Adipose tissue (tissue), 3 donors: ENCODE measurements around the gene GP1BA. TPM values are rescaled to one million over a fixed set of nuclear protein-coding genes. Genes with fewer than 3 reads are reported as not detected.

Experiments used
- H3K27ac ChIP-seq: one replicate; pipeline ENCODE4 v1.5.1; 2013; ENCODE audit warnings: low read depth, low read length
- WGBS, 3 donors: extraction: QIAGEN DNeasy Blood & Tissue Kit; methylation state at CpG; one replicate each; pipeline ENCODE4 v1.1.7; 2013; 5-methylcytosine and 5-hydroxymethylcytosine counted together
- polyA plus RNA-seq, 3 donors: library from polyadenylated mRNA; stranded (reverse); fragments of 200-250 nt; gene quantifications; one replicate each; pipeline ENCODE4 v1.2.3, GENCODE V29; 2013
- donor health status: healthy with polysubstance abuse.
- donor health status: Bipolar disorder and iron deficiency.
- donor health status: healthy.

Gene GP1BA
- under 1 TPM in 2 of 3 donors, not detected in 1; 0.04 to 0.05 TPM for polyA plus RNA-seq

- no peak within 1 kb of the TSS for H3K27ac ChIP-seq
- 53 to 82% (median 53%) methylated on average over 14 of the region's 14 CpGs for WGBS, 3 donors
Measured at GRCh38 chr17:4931963-4932362, at the start of gene GP1BA. TSS of gene GP1BA (plus strand) at chr17:4932277. CDS start at chr17:4932605, 328 bp downstream.

DNA sequence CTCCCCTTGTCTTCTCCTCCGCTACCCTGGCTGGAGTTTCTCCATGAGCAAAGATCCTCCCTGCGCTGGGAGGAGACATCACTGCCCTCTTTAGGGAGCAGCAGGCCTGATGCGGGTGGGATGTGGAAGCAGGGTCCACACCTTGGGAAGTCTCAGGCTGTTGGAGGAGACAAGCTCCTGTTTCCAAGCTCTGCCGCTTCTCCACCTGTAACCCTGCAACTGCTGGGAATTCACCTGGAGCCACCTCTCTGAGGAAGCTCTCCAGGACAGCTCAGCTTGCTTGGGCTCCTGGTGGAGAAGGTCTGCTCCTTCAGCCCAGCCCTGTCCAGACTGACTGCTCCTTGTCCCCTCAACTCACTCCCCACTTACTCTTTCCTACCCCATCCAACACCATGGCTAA, 47.6 kb upstream of the GP1BA start:
- WGBS, 3 donors, result 93 to 94% (median 94%) methylated on average over 4 of the region's 4 CpGs
- H3K27ac ChIP-seq, result no peak overlapping the region

- WGBS, 3 donors, result 93 to 94% (median 94%) methylated on average over 12 of the region's 12 CpGs
Measured at GRCh38 chr17:4886830-4887229, 45.2 kb upstream of the GP1BA start.

DNA sequence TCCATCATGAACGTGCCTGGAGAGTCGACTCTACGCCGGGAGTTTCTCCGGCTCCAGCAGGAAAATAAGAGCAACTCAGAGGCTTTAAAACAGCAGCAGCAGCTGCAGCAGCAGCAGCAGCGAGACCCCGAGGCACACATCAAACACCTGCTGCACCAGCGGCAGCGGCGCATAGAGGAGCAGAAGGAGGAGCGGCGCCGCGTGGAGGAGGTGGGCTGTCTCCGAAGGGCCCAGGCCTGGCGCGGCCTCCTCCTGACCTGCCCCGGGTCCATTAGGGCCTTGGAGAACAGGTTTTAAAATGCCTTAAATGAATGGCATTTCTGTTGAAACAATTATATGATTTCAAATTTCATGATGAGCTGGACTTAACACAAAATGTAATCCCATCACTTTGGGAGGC, 44.5 kb upstream of the GP1BA start:
- WGBS, 3 donors, result 92 to 94% (median 93%) methylated on average over 17 to 18 of the region's 18 CpGs
- no peak overlapping the region for H3K27ac ChIP-seq

More at GRCh38 chr17:4886830-4887229, 45.2 kb upstream of the GP1BA start:
- no peak overlapping the region for H3K27ac ChIP-seq

DNA sequence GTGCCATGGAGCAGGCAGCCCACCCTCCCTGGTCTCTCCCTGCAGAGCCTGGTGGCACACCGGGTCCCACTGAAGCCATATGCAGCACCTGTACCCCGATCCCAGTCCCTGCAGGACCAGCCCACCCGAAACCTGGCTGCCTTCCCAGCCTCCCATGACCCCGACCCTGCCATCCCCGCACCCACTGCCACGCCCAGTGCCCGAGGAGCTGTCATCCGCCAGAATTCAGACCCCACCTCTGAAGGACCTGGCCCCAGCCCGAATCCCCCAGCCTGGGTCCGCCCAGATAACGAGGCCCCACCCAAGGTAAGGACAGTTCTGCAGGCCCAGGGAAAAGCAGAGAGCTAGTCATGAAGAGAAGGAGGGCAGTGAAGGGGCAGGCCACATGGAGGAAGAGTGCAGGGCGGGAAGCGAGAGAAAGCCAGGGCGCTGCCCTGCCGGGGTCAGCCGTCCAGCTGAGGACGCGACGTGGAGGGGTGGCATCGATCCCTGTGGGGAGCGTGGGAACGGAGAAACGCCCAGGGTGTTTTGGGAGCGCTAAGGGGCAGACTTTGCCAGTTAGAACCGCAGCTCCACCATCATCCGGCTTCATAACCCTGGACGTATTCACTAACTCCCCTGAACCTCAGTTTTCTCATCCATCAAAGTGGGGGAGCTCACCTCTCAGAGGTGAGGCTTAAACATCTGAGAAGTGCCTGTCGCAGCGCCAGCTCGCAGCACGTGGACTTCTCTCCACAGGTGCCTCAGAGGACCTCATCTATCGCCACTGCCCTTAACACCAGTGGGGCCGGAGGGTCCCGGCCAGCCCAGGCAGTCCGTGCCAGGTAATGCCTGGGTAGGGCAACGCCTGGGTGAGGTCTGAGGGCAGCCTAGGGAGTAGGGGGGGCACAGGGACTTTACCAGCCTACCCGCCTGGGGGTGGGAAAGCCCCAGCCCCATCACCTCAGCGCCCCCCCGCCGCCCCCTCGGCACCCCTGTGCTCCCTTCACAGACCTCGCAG, 40.4 kb upstream of the GP1BA start:
- WGBS, 3 donors, result 90 to 93% (median 93%) methylated on average over 42 of the region's 42 CpGs
- no peak overlapping the region for H3K27ac ChIP-seq

- 86 to 91% (median 90%) methylated on average over 21 to 23 of the region's 23 CpGs for WGBS, 3 donors
- H3K27ac ChIP-seq, result no peak overlapping the region
Measured at GRCh38 chr17:4892499-4893221, 39.4 kb upstream of the GP1BA start.

- 84 to 87% (median 85%) methylated on average over 18 of the region's 18 CpGs for WGBS, 3 donors
- H3K27ac ChIP-seq, result no peak overlapping the region
Measured at GRCh38 chr17:4893272-4893671, 38.8 kb upstream of the GP1BA start.

DNA sequence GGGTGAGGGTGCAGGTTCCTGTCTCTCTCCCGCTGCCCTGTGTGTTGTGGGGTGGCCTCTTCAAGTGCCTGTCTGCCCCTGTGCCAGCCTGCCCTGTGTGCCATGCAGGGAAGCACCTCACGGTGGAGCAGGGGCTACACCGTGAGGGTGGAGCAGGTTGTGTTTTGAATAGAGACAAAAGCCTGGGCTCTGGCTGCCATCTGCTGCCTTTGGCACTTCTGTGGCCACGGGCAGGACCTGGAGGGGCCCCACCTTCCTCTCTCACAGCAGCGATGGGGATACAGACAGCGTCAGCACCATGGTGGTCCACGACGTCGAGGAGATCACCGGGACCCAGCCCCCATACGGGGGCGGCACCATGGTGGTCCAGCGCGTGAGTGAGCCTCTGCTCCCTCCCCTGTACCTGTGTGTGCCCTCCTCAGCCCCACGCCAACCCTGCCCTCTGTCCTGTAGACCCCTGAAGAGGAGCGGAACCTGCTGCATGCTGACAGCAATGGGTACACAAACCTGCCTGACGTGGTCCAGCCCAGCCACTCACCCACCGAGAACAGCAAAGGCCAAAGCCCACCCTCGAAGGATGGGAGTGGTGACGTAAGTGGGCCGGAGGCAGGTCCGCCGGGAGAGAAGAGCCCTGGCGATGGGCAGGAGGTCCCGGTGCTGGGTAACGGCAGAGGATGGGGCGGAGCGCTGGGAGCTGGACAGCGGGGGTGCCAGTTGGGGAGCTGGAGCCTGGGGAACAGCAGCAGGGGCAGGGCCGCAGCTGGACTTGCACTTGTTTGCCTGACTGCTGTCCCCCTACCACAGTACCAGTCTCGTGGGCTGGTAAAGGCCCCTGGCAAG, 38.1 kb upstream of the GP1BA start:
- 90 to 92% (median 91%) methylated on average over 30 to 31 of the region's 31 CpGs for WGBS, 3 donors
- no peak overlapping the region for H3K27ac ChIP-seq

DNA sequence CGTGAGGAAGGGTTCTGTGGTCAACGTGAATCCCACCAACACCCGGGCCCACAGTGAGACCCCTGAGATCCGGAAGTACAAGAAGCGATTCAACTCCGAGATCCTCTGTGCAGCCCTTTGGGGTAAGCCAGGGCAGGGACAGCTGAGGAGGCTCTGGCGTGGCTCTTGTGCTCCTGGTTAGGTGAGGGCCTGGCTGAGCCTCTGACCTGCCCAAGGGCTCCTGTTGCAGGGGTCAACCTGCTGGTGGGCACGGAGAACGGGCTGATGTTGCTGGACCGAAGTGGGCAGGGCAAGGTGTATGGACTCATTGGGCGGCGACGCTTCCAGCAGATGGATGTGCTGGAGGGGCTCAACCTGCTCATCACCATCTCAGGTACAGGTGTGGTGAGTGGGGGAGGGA, 37.0 kb upstream of the GP1BA start:
- WGBS, 3 donors, result 90 to 95% (median 92%) methylated on average over 13 of the region's 13 CpGs
- H3K27ac ChIP-seq, result no peak overlapping the region

- 74 to 78% (median 76%) methylated on average over 27 of the region's 27 CpGs for WGBS, 3 donors
Measured at GRCh38 chr17:4895657-4896331, 36.3 kb upstream of the GP1BA start.

DNA sequence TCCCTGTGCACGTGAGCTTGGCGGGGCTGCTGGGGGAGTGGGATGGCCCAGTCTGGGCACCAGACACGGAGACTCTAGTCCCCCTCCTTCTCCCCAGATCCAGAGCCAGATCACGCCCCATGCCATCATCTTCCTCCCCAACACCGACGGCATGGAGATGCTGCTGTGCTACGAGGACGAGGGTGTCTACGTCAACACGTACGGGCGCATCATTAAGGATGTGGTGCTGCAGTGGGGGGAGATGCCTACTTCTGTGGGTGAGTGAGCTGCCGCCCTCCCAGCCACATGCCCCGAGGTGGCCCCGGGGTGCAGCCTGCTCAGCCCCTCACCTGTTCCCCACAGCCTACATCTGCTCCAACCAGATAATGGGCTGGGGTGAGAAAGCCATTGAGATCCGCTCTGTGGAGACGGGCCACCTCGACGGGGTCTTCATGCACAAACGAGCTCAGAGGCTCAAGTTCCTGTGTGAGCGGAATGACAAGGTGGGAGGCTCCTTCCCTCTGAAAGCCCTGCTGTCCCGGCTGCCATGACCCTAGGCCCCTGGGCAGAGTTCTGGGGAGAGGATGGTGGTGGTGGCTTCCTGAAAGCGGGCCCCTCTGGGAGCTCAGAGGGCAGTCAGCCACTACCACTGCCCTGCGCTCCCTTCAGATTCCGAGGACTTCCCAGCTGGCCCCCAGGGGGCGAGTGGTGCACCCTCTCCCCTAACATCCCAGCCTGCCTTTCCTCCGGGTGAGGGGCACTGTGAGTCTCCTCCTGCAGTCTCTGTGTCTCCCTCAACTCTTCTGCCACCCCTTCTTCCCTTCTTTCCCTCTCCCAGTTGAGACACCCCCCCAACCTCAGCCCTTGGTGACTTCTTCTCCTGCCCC, 35.5 kb upstream of the GP1BA start:
- 90 to 93% (median 91%) methylated on average over 26 to 27 of the region's 27 CpGs for WGBS, 3 donors
- H3K27ac ChIP-seq, result no peak overlapping the region

More at GRCh38 chr17:4895657-4896331, 36.3 kb upstream of the GP1BA start:
- H3K27ac ChIP-seq, result no peak overlapping the region

GRCh38 chr17:4897198-4897687, 34.8 kb upstream of the GP1BA start:
- WGBS, 3 donors, result 80 to 84% (median 81%) methylated on average over 10 of the region's 10 CpGs
- H3K27ac ChIP-seq, result no peak overlapping the region

DNA sequence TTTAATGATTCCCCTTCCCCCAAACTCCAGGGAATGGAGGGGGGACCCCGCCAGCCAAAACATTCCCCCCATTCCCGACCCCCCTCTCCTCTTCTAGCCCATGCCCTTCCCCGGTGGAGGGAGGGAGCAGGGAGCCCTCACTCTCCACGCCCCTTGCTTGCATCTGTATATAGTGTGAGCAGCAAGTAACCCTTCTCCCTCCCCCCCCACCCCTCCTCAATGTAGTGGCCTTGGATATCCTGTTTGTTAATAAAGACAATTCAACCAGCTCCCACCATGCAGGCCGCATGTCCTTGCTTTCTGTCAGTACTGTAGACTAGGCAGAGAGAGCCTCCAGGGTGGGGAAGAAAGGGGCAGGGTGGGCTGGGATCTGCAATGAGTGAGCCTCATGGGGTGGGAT, 34.3 kb upstream of the GP1BA start:
- 79 to 91% (median 88%) methylated on average over 3 to 5 of the region's 5 CpGs for WGBS, 3 donors
- no peak overlapping the region for H3K27ac ChIP-seq

DNA sequence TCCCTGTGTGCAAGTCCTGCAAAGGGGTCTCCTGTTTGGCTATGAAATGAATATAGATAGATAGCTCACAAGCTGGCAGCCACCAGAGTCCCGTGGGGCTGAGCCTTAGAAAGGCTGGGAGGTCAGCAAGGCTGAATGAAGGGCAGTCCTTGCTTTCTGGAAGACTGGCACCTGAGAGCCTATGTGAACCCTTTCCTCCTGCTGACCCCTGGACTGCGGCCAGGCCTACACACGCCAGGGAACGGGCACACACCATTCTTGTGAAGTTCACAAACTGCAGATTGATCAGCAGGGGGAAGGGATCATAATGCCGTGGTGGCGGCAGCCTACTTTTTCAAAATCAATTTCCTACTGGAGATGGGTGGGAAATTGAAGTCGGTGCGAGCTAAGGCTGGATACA, 33.7 kb upstream of the GP1BA start:
- no peak overlapping the region for H3K27ac ChIP-seq
- 39 to 92% (median 86%) methylated on average over 8 of the region's 8 CpGs for WGBS, 3 donors

GRCh38 chr17:4898927-4899326, 33.1 kb upstream of the GP1BA start:
- no peak overlapping the region for H3K27ac ChIP-seq

GRCh38 chr17:4899341-4900230, 32.5 kb upstream of the GP1BA start, which contains the start of gene C17orf107:
TSS of gene C17orf107 (plus strand) at chr17:4899536. CDS start at chr17:4899763, 227 bp downstream.
- WGBS, 3 donors, result 6 to 13% (median 12%) methylated on average over 53 to 60 of the region's 60 CpGs
- H3K27ac ChIP-seq, result no peak within 1 kb of the TSS

More at GRCh38 chr17:4898927-4899326, 33.1 kb upstream of the GP1BA start:
- WGBS, 3 donors, result 16 to 21% (median 20%) methylated on average over 28 to 34 of the region's 34 CpGs
